HG03520 (cell line): ENCODE results near the gene VEZF1.

Source experiments
- ATAC-seq: cut with Tn5 transposase; IDR thresholded peaks from one replicate; pipeline ENCODE4 v1.9.1; 2021; ENCODE audit warnings: mild to moderate bottlenecking, moderate library complexity; ENCODE audit not compliant: unreplicated experiment

Gene VEZF1

GRCh38 chr17:57999010-57999495 lies 11.0 kb upstream of the VEZF1 start:
- no peak for ATAC-seq

- no peak for ATAC-seq
Observed at GRCh38 chr17:57997085-57997809, 9.2 kb upstream of the VEZF1 start.

- ATAC-seq, result no peak
Observed at GRCh38 chr17:57995076-57995956, 7.3 kb upstream of the VEZF1 start.

GRCh38 chr17:57994436-57994835 lies 6.4 kb upstream of the VEZF1 start:
- no peak for ATAC-seq

GRCh38 chr17:57993471-57994365 lies 5.7 kb upstream of the VEZF1 start:
- no peak for ATAC-seq

- ATAC-seq, result no peak
Observed at GRCh38 chr17:57991537-57991936, 3.5 kb upstream of the VEZF1 start.

- no peak for ATAC-seq
Observed at GRCh38 chr17:57990037-57990436, 2.0 kb upstream of the VEZF1 start.

GRCh38 chr17:57988301-57989250 lies 522 bp upstream of the VEZF1 start:
- peak; percentile 70 for ATAC-seq

- no peak for ATAC-seq
Observed at GRCh38 chr17:57986841-57987580, 1.0 kb downstream of the VEZF1 start.

- no peak for ATAC-seq
Observed at GRCh38 chr17:57985675-57985974, 2.4 kb downstream of the VEZF1 start.

GRCh38 chr17:57984936-57985674 lies 2.9 kb downstream of the VEZF1 start:
- ATAC-seq, result no peak

GRCh38 chr17:57984261-57984890 lies 3.7 kb downstream of the VEZF1 start:
- ATAC-seq, result no peak

- no peak for ATAC-seq
Observed at GRCh38 chr17:57983446-57983845, 4.6 kb downstream of the VEZF1 start.

- no peak for ATAC-seq
Observed at GRCh38 chr17:57982452-57983170, 5.4 kb downstream of the VEZF1 start.

- ATAC-seq, result no peak
Observed at GRCh38 chr17:57980522-57980921, 7.5 kb downstream of the VEZF1 start.

GRCh38 chr17:57979076-57979475 lies 9.0 kb downstream of the VEZF1 start:
- no peak for ATAC-seq

- no peak for ATAC-seq
Observed at GRCh38 chr17:57976594-57976993, 11.5 kb downstream of the VEZF1 start.

GRCh38 chr17:57975044-57975443 lies 13.0 kb downstream of the VEZF1 start:
- no peak for ATAC-seq
